ENCODE results near the gene SLMAP.

SLMAP gene

DNA sequence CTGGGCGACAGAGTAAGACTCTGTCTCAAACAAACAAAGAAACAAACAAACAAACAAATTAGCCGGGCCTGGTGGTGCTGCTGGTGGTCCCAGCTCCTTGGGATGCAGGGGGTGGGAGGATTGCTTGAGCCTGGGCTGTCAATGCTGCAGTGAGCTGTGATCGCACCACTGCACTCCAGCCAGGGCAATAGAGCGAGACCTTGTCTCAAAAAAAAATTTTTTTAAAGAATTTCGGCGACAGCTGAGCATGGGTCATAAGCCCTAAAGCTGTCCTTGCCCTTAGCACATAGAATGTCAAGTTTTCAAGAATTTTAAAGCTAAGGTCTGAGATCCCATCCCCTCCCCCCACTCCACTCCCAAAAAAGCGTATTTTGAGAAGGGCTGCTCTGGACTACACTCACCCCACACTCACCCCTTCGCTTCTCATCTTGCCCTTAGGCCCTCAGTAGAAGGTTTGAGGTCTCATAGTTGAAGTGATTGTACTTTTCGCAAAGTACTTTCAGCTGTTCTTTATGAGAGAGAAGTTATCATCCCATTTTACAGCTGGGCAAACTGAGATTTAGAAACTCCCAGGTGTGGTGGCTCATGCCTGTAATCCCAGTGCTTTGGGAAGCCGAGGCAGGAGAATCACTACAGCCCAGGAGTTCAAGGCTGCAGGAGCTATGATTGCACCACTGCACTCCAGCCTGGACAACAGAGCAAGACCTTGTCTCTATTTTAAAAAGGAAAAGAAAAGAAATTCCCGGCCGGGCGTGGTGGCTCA lies 217.8 kb downstream of the SLMAP start:
- no peaks in the 10 kb centered on the region for H3K4me1 ChIP-seq (ENCODE audit: insufficient read depth, low read length)
- H3K4me3 ChIP-seq (ENCODE audit: low read depth in 1 of 2, low read length in 2 of 2), result no peak overlapping the region

GRCh38 chr3:57974796-57975388 lies 218.8 kb downstream of the SLMAP start:
- no peak overlapping the region for H3K4me3 ChIP-seq (ENCODE audit: low read depth in 1 of 2, low read length in 2 of 2)
- ATAC-seq (ENCODE audit: insufficient read depth, low read depth) (no peak), DNase-seq (no peak)
- H2AFZ ChIP-seq (ENCODE audit: low read depth, low read length), result no peak overlapping the region
- H3K4me1 ChIP-seq (ENCODE audit: insufficient read depth, low read length), result no peaks in the 10 kb centered on the region
- H3K9me3 ChIP-seq (ENCODE audit: insufficient read depth, low read length, severe bottlenecking), result no peaks in the 10 kb centered on the region
- no peaks in the 10 kb centered on the region for H4K20me1 ChIP-seq (ENCODE audit: insufficient read depth, low read length)
- no peaks in the 10 kb centered on the region for H3K36me3 ChIP-seq (ENCODE audit: insufficient read depth, low read length)
- H3K27me3 ChIP-seq (ENCODE audit: insufficient read depth, low read length, poor library complexity), result no peaks in the 10 kb centered on the region
- no peak overlapping the region for H3K27ac ChIP-seq (ENCODE audit: low read length)
- no peak overlapping the region for H3K4me2 ChIP-seq (ENCODE audit: insufficient read depth, low read length)
- H3K9ac ChIP-seq (ENCODE audit: low read depth, low read length), result no peak overlapping the region
- TF ChIP-seq EZH2 (IDR thresholded peaks at IDR 0.05; ENCODE audit: borderline replicate concordance, low read depth, low read length, severe bottlenecking), result no peak
- TF ChIP-seq CTCF (IDR thresholded peaks at IDR 0.05; ENCODE audit: borderline replicate concordance, extremely low read depth, low read length, poor library complexity, severe bottlenecking), result no peak
- no peaks in the 10 kb centered on the region for H3K79me2 ChIP-seq (ENCODE audit: insufficient read depth, low read length)

More for the DNA sequence above, 217.8 kb downstream of the SLMAP start:
- H4K20me1 ChIP-seq (ENCODE audit: insufficient read depth, low read length), result no peaks in the 10 kb centered on the region
- no peak overlapping the region for H2AFZ ChIP-seq (ENCODE audit: low read depth, low read length)
- ATAC-seq (ENCODE audit: insufficient read depth, low read depth) (no peak), DNase-seq (no peak)
- no peaks in the 10 kb centered on the region for H3K27me3 ChIP-seq (ENCODE audit: insufficient read depth, low read length, poor library complexity)
- H3K36me3 ChIP-seq (ENCODE audit: insufficient read depth, low read length), result no peaks in the 10 kb centered on the region
- H3K27ac ChIP-seq (ENCODE audit: low read length), result no peak overlapping the region
- no peak overlapping the region for H3K9ac ChIP-seq (ENCODE audit: low read depth, low read length)
- H3K9me3 ChIP-seq (ENCODE audit: insufficient read depth, low read length, severe bottlenecking), result no peaks in the 10 kb centered on the region
- TF ChIP-seq EZH2 (IDR thresholded peaks at IDR 0.05; ENCODE audit: borderline replicate concordance, low read depth, low read length, severe bottlenecking), result no peak
- no peak for TF ChIP-seq CTCF (IDR thresholded peaks at IDR 0.05; ENCODE audit: borderline replicate concordance, extremely low read depth, low read length, poor library complexity, severe bottlenecking)
- H3K4me2 ChIP-seq (ENCODE audit: insufficient read depth, low read length), result no peak overlapping the region
- no peaks in the 10 kb centered on the region for H3K79me2 ChIP-seq (ENCODE audit: insufficient read depth, low read length)

- Histone ChIP-seq H3K4me1 (ENCODE audit: insufficient read depth, low read length) (peaks cover 6% of the 10 kb centered on the region), H3K4me3 (ENCODE audit: low read depth in 1 of 2, low read length in 2 of 2) (no peak overlapping the region), H2AFZ (ENCODE audit: low read depth, low read length) (no peak overlapping the region), H4K20me1 (ENCODE audit: insufficient read depth, low read length) (no peaks in the 10 kb centered on the region), H3K79me2 (ENCODE audit: insufficient read depth, low read length) (no peaks in the 10 kb centered on the region), H3K4me2 (ENCODE audit: insufficient read depth, low read length) (no peak overlapping the region), H3K9me3 (ENCODE audit: insufficient read depth, low read length, severe bottlenecking) (no peaks in the 10 kb centered on the region), H3K27ac (ENCODE audit: low read length) (no peak overlapping the region), H3K36me3 (ENCODE audit: insufficient read depth, low read length) (no peaks in the 10 kb centered on the region), H3K9ac (ENCODE audit: low read depth, low read length) (no peak overlapping the region), H3K27me3 (ENCODE audit: insufficient read depth, low read length, poor library complexity) (no peaks in the 10 kb centered on the region)
- no peak for TF ChIP-seq CTCF (IDR thresholded peaks at IDR 0.05; ENCODE audit: borderline replicate concordance, extremely low read depth, low read length, poor library complexity, severe bottlenecking)
- no peak for TF ChIP-seq EZH2 (IDR thresholded peaks at IDR 0.05; ENCODE audit: borderline replicate concordance, low read depth, low read length, severe bottlenecking)
- no peak for DNase-seq
- no peak for ATAC-seq (ENCODE audit: insufficient read depth, low read depth)
Observed at GRCh38 chr3:57977818-57978235, 221.7 kb downstream of the SLMAP start.
